ENCODE results near the gene MMP10.

DNA sequence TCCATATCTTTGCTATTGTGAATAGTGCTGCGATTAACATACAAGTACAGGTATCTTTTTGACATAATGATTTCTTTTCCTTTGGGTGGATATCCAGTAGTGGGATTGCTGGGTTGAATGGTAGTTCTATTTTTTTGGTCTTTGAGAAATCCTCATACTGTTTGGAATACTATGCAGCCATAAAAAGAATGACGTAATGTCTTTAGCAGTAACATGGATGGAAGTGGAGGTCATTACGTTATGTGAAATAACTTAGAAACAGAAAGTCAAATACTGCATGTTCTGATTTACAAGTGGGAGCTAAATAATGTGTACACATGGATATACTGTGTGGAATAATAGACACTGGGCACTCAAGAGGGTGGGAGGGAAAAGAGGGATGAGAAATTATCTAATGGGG is 4.0 kb upstream of the MMP10 start:
- TF ChIP-seq, protein P1, sequence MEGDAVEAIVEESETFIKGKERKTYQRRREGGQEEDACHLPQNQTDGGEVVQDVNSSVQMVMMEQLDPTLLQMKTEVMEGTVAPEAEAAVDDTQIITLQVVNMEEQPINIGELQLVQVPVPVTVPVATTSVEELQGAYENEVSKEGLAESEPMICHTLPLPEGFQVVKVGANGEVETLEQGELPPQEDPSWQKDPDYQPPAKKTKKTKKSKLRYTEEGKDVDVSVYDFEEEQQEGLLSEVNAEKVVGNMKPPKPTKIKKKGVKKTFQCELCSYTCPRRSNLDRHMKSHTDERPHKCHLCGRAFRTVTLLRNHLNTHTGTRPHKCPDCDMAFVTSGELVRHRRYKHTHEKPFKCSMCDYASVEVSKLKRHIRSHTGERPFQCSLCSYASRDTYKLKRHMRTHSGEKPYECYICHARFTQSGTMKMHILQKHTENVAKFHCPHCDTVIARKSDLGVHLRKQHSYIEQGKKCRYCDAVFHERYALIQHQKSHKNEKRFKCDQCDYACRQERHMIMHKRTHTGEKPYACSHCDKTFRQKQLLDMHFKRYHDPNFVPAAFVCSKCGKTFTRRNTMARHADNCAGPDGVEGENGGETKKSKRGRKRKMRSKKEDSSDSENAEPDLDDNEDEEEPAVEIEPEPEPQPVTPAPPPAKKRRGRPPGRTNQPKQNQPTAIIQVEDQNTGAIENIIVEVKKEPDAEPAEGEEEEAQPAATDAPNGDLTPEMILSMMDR (conservative IDR thresholded peaks at IDR 0.05; ENCODE audit: low read length) = no peak
- TF ChIP-seq EZH2phosphoT487 (IDR thresholded peaks at IDR 0.05; ENCODE audit: borderline replicate concordance) = no peak

Data from Loucy (cell line).